ENCODE results near the gene P3H2.
"Not testable (repeated sequence)": the region's sequence is repeated elsewhere in the genome, so short reads cannot be mapped to it uniquely, and the experiment has no call there.

GRCh38 chr3:190144793-190145192, 24.1 kb upstream of the P3H2 start:
- TF ChIP-seq CTCF (IDR thresholded peaks at IDR 0.05; ENCODE audit: low read depth, low read length); MYC (IDR thresholded peaks at IDR 0.05; ENCODE audit: low read depth, low read length); POLR2A (IDR thresholded peaks at IDR 0.05; ENCODE audit: extremely low read depth, insufficient read length); MAX (IDR thresholded peaks at IDR 0.05; ENCODE audit: low read depth, low read length): not testable (repeated sequence)

Data from NB4 (cell line).